SK-N-SH treated with all-trans-retinoic acid at 6 μM for 48 hours (cell line): Measurements from ENCODE around the gene CSDE1.

ENCODE experiments used
- ATAC-seq: fragments of 200-7000 bp; cut with Tn5 transposase; 3 replicates; pipeline ENCODE4 v1.9.1; 2020; ENCODE audit warnings: mild to moderate bottlenecking, moderate library complexity
- ARNTL ChIP-seq: fragments of 450-650 bp; formaldehyde crosslinking; IDR thresholded peaks from 2 replicates; pipeline ENCODE4 v1.5.0; 2020; ENCODE audit warnings: low read depth, mild to moderate bottlenecking, moderate library complexity, borderline replicate concordance
- BACH2 ChIP-seq: fragments of 250-450 bp; sonication (Bioruptor Pico); IDR thresholded peaks from 2 replicates; pipeline ENCODE4 v1.9.0; 2021; ENCODE audit warnings: mild to moderate bottlenecking, borderline replicate concordance
- CREB5 ChIP-seq: fragments of 250-450 bp; sonication (Bioruptor Pico); IDR thresholded peaks from 2 replicates; pipeline ENCODE4 v1.5.1; 2020; ENCODE audit warnings: low read depth, mild to moderate bottlenecking, moderate library complexity
- CSDC2 ChIP-seq: fragments of 250-450 bp; sonication (Bioruptor Pico); IDR thresholded peaks from 2 replicates; pipeline ENCODE4 v1.5.0; 2020; ENCODE audit warnings: mild to moderate bottlenecking, moderate library complexity
- ESRRG ChIP-seq: fragments of 250-450 bp; sonication (Bioruptor Pico); IDR thresholded peaks from 2 replicates; pipeline ENCODE4 v1.6.1; 2021; ENCODE audit warnings: mild to moderate bottlenecking
- GLIS3 ChIP-seq: fragments of 250-450 bp; sonication (Bioruptor Pico); IDR thresholded peaks from 2 replicates; pipeline ENCODE4 v1.5.0; 2020; ENCODE audit warnings: mild to moderate bottlenecking, moderate library complexity
- ISL1 ChIP-seq: fragments of 250-450 bp; sonication (Bioruptor Pico); IDR thresholded peaks from 2 replicates; pipeline ENCODE4 v2.1.2; 2022; ENCODE audit warnings: mild to moderate bottlenecking, moderate library complexity
- OSR1 ChIP-seq: fragments of 250-450 bp; sonication (Bioruptor Pico); IDR thresholded peaks from 2 replicates; pipeline ENCODE4 v1.8.0; 2022; ENCODE audit warnings: moderate library complexity, mild to moderate bottlenecking, inconsistent platforms
- PATZ1 ChIP-seq: fragments of 250-450 bp; sonication (Bioruptor Pico); IDR thresholded peaks from 2 replicates; pipeline ENCODE4 v1.8.0; 2020; ENCODE audit warnings: mild to moderate bottlenecking, moderate library complexity, borderline replicate concordance
- POU6F1 ChIP-seq: fragments of 250-450 bp; sonication (Bioruptor Pico); IDR thresholded peaks from 2 replicates; pipeline ENCODE4 v1.8.0; 2021; ENCODE audit warnings: low read depth, mild to moderate bottlenecking, moderate library complexity, borderline replicate concordance
- PPARA ChIP-seq: fragments of 250-450 bp; sonication (Bioruptor Pico); IDR thresholded peaks from 2 replicates; pipeline ENCODE4 v1.5.0; 2020; ENCODE audit warnings: mild to moderate bottlenecking, borderline replicate concordance
- RARB ChIP-seq: fragments of 250-450 bp; sonication (Bioruptor Pico); IDR thresholded peaks from 2 replicates; pipeline ENCODE4 v1.8.0; 2021; ENCODE audit warnings: mild to moderate bottlenecking, moderate library complexity
- SNAI2 ChIP-seq: fragments of 250-450 bp; sonication (Bioruptor Pico); IDR thresholded peaks from 2 replicates; pipeline ENCODE4 v1.5.0; 2020; ENCODE audit warnings: mild to moderate bottlenecking, moderate library complexity
- TOX ChIP-seq: fragments of 250-450 bp; sonication (Bioruptor Pico); IDR thresholded peaks from 2 replicates; pipeline ENCODE4 v1.8.0; 2021; ENCODE audit warnings: mild to moderate bottlenecking, moderate library complexity, borderline replicate concordance
- TSHZ2 ChIP-seq: fragments of 250-450 bp; sonication (Bioruptor Pico); IDR thresholded peaks from 2 replicates; pipeline ENCODE4 v1.5.0; 2020; ENCODE audit warnings: mild to moderate bottlenecking, moderate library complexity
- ZC3H10 ChIP-seq: fragments of 250-450 bp; sonication (Bioruptor Pico); IDR thresholded peaks from 2 replicates; pipeline ENCODE4 v1.5.1; 2021; ENCODE audit warnings: mild to moderate bottlenecking, moderate library complexity
- ZFP3 ChIP-seq: fragments of 250-450 bp; sonication (Bioruptor Pico); IDR thresholded peaks from 2 replicates; pipeline ENCODE4 v1.5.0; 2020; ENCODE audit warnings: mild to moderate bottlenecking, moderate library complexity
- ZNF565 ChIP-seq: fragments of 450-650 bp; formaldehyde crosslinking; conservative IDR thresholded peaks from 2 replicates; pipeline ENCODE4 v1.5.0; 2020; ENCODE audit warnings: low read depth, mild to moderate bottlenecking, moderate library complexity
- ZNF70 ChIP-seq: fragments of 450-650 bp; formaldehyde crosslinking; IDR thresholded peaks from 2 replicates; pipeline ENCODE4 v1.5.0; 2020; ENCODE audit warnings: mild to moderate bottlenecking, moderate library complexity
- ZNF8 ChIP-seq: fragments of 450-650 bp; formaldehyde crosslinking; IDR thresholded peaks from 2 replicates; pipeline ENCODE4 v1.5.0; 2020; ENCODE audit warnings: mild to moderate bottlenecking, moderate library complexity
- TF ChIP-seq, protein P1 (sequence below): fragments of 250-450 bp; sonication (Bioruptor Pico); IDR thresholded peaks from 2 replicates; pipeline ENCODE4 v1.5.1; 2021; ENCODE audit warnings: mild to moderate bottlenecking, moderate library complexity

CSDE1 gene

GRCh38 chr1:114716304-114717170, 41.2 kb downstream of the CSDE1 start, which contains the start of gene NRAS (continued):
- peak; percentile 82 for TF ChIP-seq ZC3H10 (CRISPR knock-in tag)
- TF ChIP-seq, all 23 proteins: peak for 10

GRCh38 chr1:114715952-114716303, 41.9 kb downstream of the CSDE1 start:
- ATAC-seq, result peak; percentile 33
- TF ChIP-seq SNAI2 (CRISPR knock-in tag) (no peak), POU6F1 (CRISPR knock-in tag) (no peak), GLIS3 (CRISPR knock-in tag) (no peak), ZFP3 (no peak), TSHZ2 (CRISPR knock-in tag) (no peak), ZNF8 (no peak), PATZ1 (CRISPR knock-in tag) (no peak), ZNF565 (CRISPR knock-in tag) (no peak), BACH2 (no peak), ESRRG (no peak), OSR1 (CRISPR knock-in tag) (no peak), PPARA (CRISPR knock-in tag) (no peak), ARNTL (CRISPR knock-in tag) (no peak), CREB5 (no peak)
- TF ChIP-seq, protein P1, sequence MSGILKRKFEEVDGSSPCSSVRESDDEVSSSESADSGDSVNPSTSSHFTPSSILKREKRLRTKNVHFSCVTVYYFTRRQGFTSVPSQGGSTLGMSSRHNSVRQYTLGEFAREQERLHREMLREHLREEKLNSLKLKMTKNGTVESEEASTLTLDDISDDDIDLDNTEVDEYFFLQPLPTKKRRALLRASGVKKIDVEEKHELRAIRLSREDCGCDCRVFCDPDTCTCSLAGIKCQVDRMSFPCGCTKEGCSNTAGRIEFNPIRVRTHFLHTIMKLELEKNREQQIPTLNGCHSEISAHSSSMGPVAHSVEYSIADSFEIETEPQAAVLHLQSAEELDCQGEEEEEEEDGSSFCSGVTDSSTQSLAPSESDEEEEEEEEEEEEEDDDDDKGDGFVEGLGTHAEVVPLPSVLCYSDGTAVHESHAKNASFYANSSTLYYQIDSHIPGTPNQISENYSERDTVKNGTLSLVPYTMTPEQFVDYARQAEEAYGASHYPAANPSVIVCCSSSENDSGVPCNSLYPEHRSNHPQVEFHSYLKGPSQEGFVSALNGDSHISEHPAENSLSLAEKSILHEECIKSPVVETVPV (CRISPR knock-in tag), result no peak

- TF ChIP-seq ARNTL (CRISPR knock-in tag) (no peak), RARB (no peak), ZNF70 (CRISPR knock-in tag) (no peak), ESRRG (no peak), PPARA (CRISPR knock-in tag) (no peak), CSDC2 (CRISPR knock-in tag) (no peak), ISL1 (CRISPR knock-in tag) (no peak), GLIS3 (CRISPR knock-in tag) (no peak), TOX (CRISPR knock-in tag) (no peak), ZFP3 (no peak)
- TF ChIP-seq, all 23 proteins: peak for 0
- no peak for ATAC-seq
These were observed 44.8 kb downstream of the CSDE1 start for GRCh38 chr1:114712977-114713376.
